HepG2 (cell line): ENCODE results near the gene SELENOW. TPM values are rescaled to one million over a fixed set of nuclear protein-coding genes. Genes with fewer than 3 reads are reported as not detected.

Experiments
- ATAC-seq: fragments of 200-7000 bp; cut with Tn5 transposase; 3 replicates; pipeline ENCODE4 v1.9.1; 2020; ENCODE audit warnings: mild to moderate bottlenecking, moderate library complexity
- BruUV-seq: library from RNA; stranded (reverse); fragments of 400-500 nt; replicated peaks from 2 replicates; lab custom pipeline; 2021; lab: Mats Ljungman, UMichigan
- CTCF ChIA-PET: fragments of 300-600 bp; formaldehyde crosslinking; extraction: SDS; loops from one replicate; lab custom pipeline; 2021; ENCODE audit warnings: low total read pairs, inconsistent platforms, low intra/inter-chr PET ratio; lab: Yijun Ruan, JAX
- POLR2A ChIA-PET: fragments of 350-600 bp; sonication (Branson Sonifier 250); formaldehyde crosslinking; loops from one replicate; lab custom pipeline; 2020; ENCODE audit warnings: antibody characterized with exemption, inconsistent platforms; lab: Yijun Ruan, JAX
- DNase-seq: peaks from one replicate; pipeline ENCODE4 v3.0.0-alpha.2; 2015; ENCODE audit warnings: low spot score
- FAIRE-seq: peaks from 3 replicates; lab custom pipeline; 2011; peaks lifted over from hg19 to GRCh38; lab: Jason Lieb, UNC
- H2AFZ ChIP-seq: one replicate; pipeline ENCODE4 v1.6.1; 2011; ENCODE audit warnings: low read length, inconsistent platforms
- H3K27ac ChIP-seq: fragments of 300-600 bp; 3 replicates; pipeline ENCODE4 v1.8.0; 2011; ENCODE audit warnings: mixed run types, mild to moderate bottlenecking, mixed read lengths, low read length, inconsistent platforms; ENCODE audit not compliant: insufficient read depth; ENCODE audit errors: extremely low read length
- H3K27me3 ChIP-seq, 2 experiments: fragments of 200-600 bp in 1 of 2; 2 replicates in 1 of 2; 3 replicates in 1 of 2; pipeline versions ENCODE4 v1.6.0 to v1.8.0; 2011; ENCODE audit warnings: low read length in 2 of 2, mild to moderate bottlenecking in 2 of 2, moderate library complexity in 2 of 2, inconsistent platforms in 1 of 2; ENCODE audit not compliant: insufficient read depth in 2 of 2, control insufficient read depth in 1 of 2
- H3K36me3 ChIP-seq, 2 experiments: fragments of 200-600 bp in 1 of 2; replicated peaks in 1 of 2; 2 replicates in 1 of 2; 3 replicates in 1 of 2; pipeline versions ENCODE4 v1.5.1 to v1.8.0; 2011; ENCODE audit warnings: low read length in 2 of 2, inconsistent platforms in 1 of 2; ENCODE audit not compliant: insufficient read depth in 2 of 2, control insufficient read depth in 1 of 2
- H3K4me1 ChIP-seq: 2 replicates; pipeline ENCODE4 v1.5.1; 2012; ENCODE audit warnings: low read length, inconsistent platforms; ENCODE audit not compliant: insufficient read depth
- H3K4me2 ChIP-seq: 2 replicates; pipeline ENCODE4 v1.6.0; 2011; ENCODE audit warnings: low read depth, low read length, inconsistent platforms
- H3K4me3 ChIP-seq, 3 experiments: fragments of 200-600 bp in 1 of 3; sonication (generic), shearing (Covaris generic) in 1 of 3; replicated peaks in 1 of 3; 2 replicates each; pipeline ENCODE4 v1.5.1; 2011 to 2016; ENCODE audit warnings: low read length in 3 of 3, inconsistent platforms in 2 of 3, low read depth in 2 of 3, mild to moderate bottlenecking in 2 of 3, control low read depth in 1 of 3, mixed read lengths in 1 of 3; ENCODE audit not compliant: insufficient read depth in 1 of 3
- H3K79me2 ChIP-seq: one replicate; pipeline ENCODE4 v1.6.1; 2011; ENCODE audit warnings: low read length, inconsistent platforms; ENCODE audit not compliant: insufficient read depth
- H3K9ac ChIP-seq: 2 replicates; pipeline ENCODE4 v1.6.0; 2011; ENCODE audit warnings: mild to moderate bottlenecking, low read depth, low read length, inconsistent platforms; ENCODE audit not compliant: insufficient read depth
- H3K9me3 ChIP-seq: 2 replicates; pipeline ENCODE4 v1.5.1; 2012; ENCODE audit warnings: mild to moderate bottlenecking, low read length
- H4K20me1 ChIP-seq: 2 replicates; pipeline ENCODE4 v1.6.0; 2011; ENCODE audit warnings: inconsistent platforms, mild to moderate bottlenecking, low read length, moderate library complexity; ENCODE audit not compliant: insufficient read depth
- EP300 ChIP-seq, 3 experiments: sonication (generic) in 1 of 3; formaldehyde crosslinking in 1 of 3; IDR thresholded peaks; 2 replicates each; pipeline versions ENCODE4 v1.5.1 to v1.6.1; 2011 to 2020; ENCODE audit warnings: low read depth in 2 of 3, low read length in 2 of 3, borderline replicate concordance in 1 of 3, improper control_type of control experiment in 1 of 3, mild to moderate bottlenecking in 1 of 3, missing genetic modification reagents in 1 of 3, moderate library complexity in 1 of 3
- HOXA5 ChIP-seq: sonication (generic); formaldehyde crosslinking; IDR thresholded peaks from 2 replicates; pipeline ENCODE4 v1.4.0; 2020; ENCODE audit warnings: missing genetic modification reagents
- PHF20 ChIP-seq: sonication (generic); formaldehyde crosslinking; IDR thresholded peaks from 2 replicates; pipeline ENCODE4 v1.5.0; 2020; ENCODE audit warnings: mild to moderate bottlenecking, missing genetic modification reagents
- SRY ChIP-seq: sonication (generic); formaldehyde crosslinking; IDR thresholded peaks from 2 replicates; pipeline ENCODE4 v1.8.0; 2022; ENCODE audit warnings: mild to moderate bottlenecking, missing genetic modification reagents
- ZBTB42 ChIP-seq: sonication (generic); formaldehyde crosslinking; IDR thresholded peaks from 2 replicates; pipeline ENCODE4 v1.5.0; 2020; ENCODE audit warnings: mild to moderate bottlenecking, missing genetic modification reagents
- ZNF138 ChIP-seq: sonication (generic); formaldehyde crosslinking; IDR thresholded peaks from 2 replicates; pipeline ENCODE4 v1.5.0; 2020; ENCODE audit warnings: mild to moderate bottlenecking, low read depth, missing genetic modification reagents
- ZNF331 ChIP-seq: sonication (generic); formaldehyde crosslinking; IDR thresholded peaks from 2 replicates; pipeline ENCODE4 v1.4.0; 2020; ENCODE audit warnings: missing genetic modification reagents
- ZNF589 ChIP-seq: sonication (generic); formaldehyde crosslinking; conservative IDR thresholded peaks from 2 replicates; pipeline ENCODE4 v1.8.0; 2022; ENCODE audit warnings: mild to moderate bottlenecking, moderate library complexity, missing genetic modification reagents
- ZNF841 ChIP-seq: sonication (generic); formaldehyde crosslinking; IDR thresholded peaks from 2 replicates; pipeline ENCODE4 v1.8.1; 2023; ENCODE audit warnings: missing genetic modification reagents, borderline replicate concordance
- WGBS: methylation state at CpG from one replicate; pipeline ENCODE4 v1.1.6; 2017; ENCODE audit warnings: low lambda C conversion rate; 5-methylcytosine and 5-hydroxymethylcytosine counted together
- in situ Hi-C: cut with HindIII; loops from 2 replicates; pipeline ENCODE4 v1.10.0; 2017; ENCODE audit warnings: low pct_unique_long_range_greater_than_20kb; ENCODE audit not compliant: extremely low pct_ligation_motif_present
- intact Hi-C: fragments of 100-400 bp; cut with micrococcal nuclease; formaldehyde crosslinking; loops from one replicate; pipeline ENCODE4 v1.10.0; 2022; ENCODE audit not compliant: unreplicated experiment
- polyA plus RNA-seq, 8 experiments: library from polyadenylated mRNA; depleted of rRNA in 3 of 8; stranded (reverse) in 7 of 8; unstranded in 1 of 8; fragments of >200 nt; fragmentation: Illumina TruSeq in 4 of 8; extraction: Trizol in 4 of 8; gene quantifications; 2 replicates each; pipeline versions ENCODE4 v1.2.1 to v1.2.3, GENCODE V29; 2011 to 2016; ENCODE audit warnings: low read depth in 4 of 8, missing spikeins in 1 of 8, mixed read lengths in 1 of 8; ENCODE audit not compliant: insufficient read depth in 1 of 8
- total RNA-seq, 5 experiments: library from RNA; depleted of rRNA; stranded (reverse); fragments of >200 nt; fragmentation: Illumina TruSeq; extraction: Trizol; gene quantifications; 2 replicates each; pipeline ENCODE4 v1.2.3, GENCODE V29; 2016; ENCODE audit warnings: low read depth in 1 of 5
- TF ChIP-seq, protein P1 (sequence below): sonication (generic); formaldehyde crosslinking; IDR thresholded peaks from 2 replicates; pipeline ENCODE4 v1.4.0; 2020; ENCODE audit warnings: missing genetic modification reagents
- TF ChIP-seq, protein P2 (sequence below): sonication (generic); formaldehyde crosslinking; IDR thresholded peaks from 2 replicates; pipeline ENCODE4 v1.4.0; 2020; ENCODE audit warnings: missing genetic modification reagents

SELENOW gene
- total and polyA plus RNA-seq, 2 of the 13 experiments (the other 11 are each of a cell fraction or from before 2014, with no cell fraction given) = 50.3 to 64.7 TPM

DNA sequence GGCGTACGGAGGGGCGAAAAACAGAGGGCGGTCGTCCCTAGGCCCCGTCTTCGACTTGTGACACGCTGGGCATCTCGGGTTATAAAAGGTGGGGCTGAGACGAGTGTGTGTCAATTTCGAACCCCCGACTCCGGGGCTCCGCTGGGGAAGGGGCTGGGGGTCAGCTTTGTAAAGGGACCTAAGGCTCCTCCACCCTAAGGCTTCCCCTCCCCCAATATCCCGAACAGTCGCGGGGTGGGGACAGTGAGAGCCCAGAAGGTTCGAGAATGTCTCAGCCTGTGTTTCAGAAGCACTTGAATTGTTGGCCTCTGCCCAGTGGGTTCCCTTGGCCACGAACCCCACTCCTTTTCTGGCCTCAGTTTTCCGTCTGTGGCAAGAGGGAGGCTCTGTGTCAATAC lies 450 bp downstream of the SELENOW start:
- H3K79me2 ChIP-seq = peaks cover 18% of the 10 kb centered on the region
- H3K36me3 ChIP-seq = peaks cover 0 to 15% of the 10 kb centered on the region in 2 experiments; a peak in 3 of 5 replicates
- no peak for DNase-seq
- peak overlapping the region; percentile 91 for H3K27ac ChIP-seq
- no peak overlapping the region for H2AFZ ChIP-seq
- TF ChIP-seq, protein P1, sequence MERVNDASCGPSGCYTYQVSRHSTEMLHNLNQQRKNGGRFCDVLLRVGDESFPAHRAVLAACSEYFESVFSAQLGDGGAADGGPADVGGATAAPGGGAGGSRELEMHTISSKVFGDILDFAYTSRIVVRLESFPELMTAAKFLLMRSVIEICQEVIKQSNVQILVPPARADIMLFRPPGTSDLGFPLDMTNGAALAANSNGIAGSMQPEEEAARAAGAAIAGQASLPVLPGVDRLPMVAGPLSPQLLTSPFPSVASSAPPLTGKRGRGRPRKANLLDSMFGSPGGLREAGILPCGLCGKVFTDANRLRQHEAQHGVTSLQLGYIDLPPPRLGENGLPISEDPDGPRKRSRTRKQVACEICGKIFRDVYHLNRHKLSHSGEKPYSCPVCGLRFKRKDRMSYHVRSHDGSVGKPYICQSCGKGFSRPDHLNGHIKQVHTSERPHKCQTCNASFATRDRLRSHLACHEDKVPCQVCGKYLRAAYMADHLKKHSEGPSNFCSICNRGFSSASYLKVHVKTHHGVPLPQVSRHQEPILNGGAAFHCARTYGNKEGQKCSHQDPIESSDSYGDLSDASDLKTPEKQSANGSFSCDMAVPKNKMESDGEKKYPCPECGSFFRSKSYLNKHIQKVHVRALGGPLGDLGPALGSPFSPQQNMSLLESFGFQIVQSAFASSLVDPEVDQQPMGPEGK (CRISPR knock-in tag) = 0 out of 2 replicates have a peak, but pooled peaks have one; percentile 8
- no peak for TF ChIP-seq ZBTB42 (CRISPR knock-in tag)
- 0 out of 2 replicates have a peak, but pooled peaks have one; percentile 3 for TF ChIP-seq ZNF841
- TF ChIP-seq ZNF138 = peak; percentile 5; the same call in 1 of the 2 replicates
- 0 out of 2 replicates have a peak, but pooled peaks have one; percentile 5 for TF ChIP-seq ZNF589
- 0 out of 2 replicates have a peak, but pooled peaks have one; percentile 0 for TF ChIP-seq ZNF331 (CRISPR knock-in tag)
- TF ChIP-seq HOXA5 (CRISPR knock-in tag) = no peak
- TF ChIP-seq EP300 (IDR thresholded peaks at IDR 0.05; ENCODE audit: low read depth in 2 of 2, low read length in 2 of 2) = no peak
- TF ChIP-seq EP300 (CRISPR knock-in tag; IDR thresholded peaks at IDR 0.05; ENCODE audit: borderline replicate concordance) = no peak
- TF ChIP-seq, protein P2, sequence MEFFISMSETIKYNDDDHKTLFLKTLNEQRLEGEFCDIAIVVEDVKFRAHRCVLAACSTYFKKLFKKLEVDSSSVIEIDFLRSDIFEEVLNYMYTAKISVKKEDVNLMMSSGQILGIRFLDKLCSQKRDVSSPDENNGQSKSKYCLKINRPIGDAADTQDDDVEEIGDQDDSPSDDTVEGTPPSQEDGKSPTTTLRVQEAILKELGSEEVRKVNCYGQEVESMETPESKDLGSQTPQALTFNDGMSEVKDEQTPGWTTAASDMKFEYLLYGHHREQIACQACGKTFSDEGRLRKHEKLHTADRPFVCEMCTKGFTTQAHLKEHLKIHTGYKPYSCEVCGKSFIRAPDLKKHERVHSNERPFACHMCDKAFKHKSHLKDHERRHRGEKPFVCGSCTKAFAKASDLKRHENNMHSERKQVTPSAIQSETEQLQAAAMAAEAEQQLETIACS = no peak
- TF ChIP-seq SRY (CRISPR knock-in tag) = 0 out of 2 replicates have a peak, but pooled peaks have one; percentile 2
- peak; percentile 36 for TF ChIP-seq PHF20 (CRISPR knock-in tag)
- TF ChIP-seq, all 625 proteins: peak for 7
- ChIA-PET POLR2A (no interaction called here), CTCF (no interaction called here)
- intact Hi-C loops = no loop called here
- Histone ChIP-seq H3K4me2 (peak overlapping the region; percentile 94), H3K4me1 (peaks cover 43% of the 10 kb centered on the region), H3K27me3 (no peaks in the 10 kb centered on the region; a peak in 1 of 5 replicates), H3K9me3 (no peaks in the 10 kb centered on the region), H4K20me1 (no peaks in the 10 kb centered on the region), H3K4me3 (peak overlapping the region; percentile 88 to 95 (median 93)), H3K9ac (peak overlapping the region; percentile 97)
- 2% methylated on average over 16 of the region's 20 CpGs for WGBS
- BruUV-seq = TSS peak; percentile 87
- in situ Hi-C loops = no loop called here
- ATAC-seq = no peak
- no peak for FAIRE-seq
